Epithelial cell of esophagus (primary cell): ENCODE data around the gene AAMDC.

ENCODE experiments used
- DNase-seq: peaks from one replicate; pipeline ENCODE4 v3.0.0; 2010; ENCODE audit warnings: low read depth
- H3K4me3 ChIP-seq: 2 replicates; pipeline ENCODE4 v1.5.1; 2011; ENCODE audit warnings: mild to moderate bottlenecking, low read length, control low read depth
- CTCF ChIP-seq: IDR thresholded peaks from 2 replicates; pipeline ENCODE4 v1.5.1; 2011; ENCODE audit warnings: low read depth, mild to moderate bottlenecking, low read length, control low read depth, inconsistent platforms; ENCODE audit not compliant: insufficient read depth; ENCODE audit errors: missing control alignments

The AAMDC gene

GRCh38 chr11:77800449-77800848 is 20.5 kb upstream of the AAMDC start:
- no peak overlapping the region for H3K4me3 ChIP-seq
- no peak for TF ChIP-seq CTCF
- no peak for DNase-seq

- DNase-seq: no peak
- TF ChIP-seq CTCF: no peak
- no peak overlapping the region for H3K4me3 ChIP-seq
These were observed 19.5 kb upstream of the AAMDC start for GRCh38 chr11:77801477-77801876.

GRCh38 chr11:77806415-77806814 is 14.5 kb upstream of the AAMDC start:
- TF ChIP-seq CTCF: no peak
- no peak for DNase-seq
- H3K4me3 ChIP-seq: no peak overlapping the region

GRCh38 chr11:77806993-77807392 is 14.0 kb upstream of the AAMDC start:
- no peak for DNase-seq
- TF ChIP-seq CTCF: no peak
- no peak overlapping the region for H3K4me3 ChIP-seq

- no peak overlapping the region for H3K4me3 ChIP-seq
- no peak for TF ChIP-seq CTCF
- no peak for DNase-seq
These were observed 7.7 kb upstream of the AAMDC start for GRCh38 chr11:77813256-77813655.

- no peak for TF ChIP-seq CTCF
- DNase-seq: no peak
- no peak overlapping the region for H3K4me3 ChIP-seq
These were observed 6.1 kb upstream of the AAMDC start for GRCh38 chr11:77814848-77815247.

GRCh38 chr11:77815459-77815858 is 5.5 kb upstream of the AAMDC start:
- TF ChIP-seq CTCF: no peak
- no peak overlapping the region for H3K4me3 ChIP-seq
- DNase-seq: no peak
